Brain microvascular endothelial cell (primary cell): ENCODE data around the gene ZNF143.

ENCODE experiments used
- DNase-seq: peaks from one replicate; pipeline ENCODE4 v3.0.0-alpha.2; 2020
- H3K27ac ChIP-seq: fragments of 250-450 bp; sonication (Bioruptor Pico); 2 replicates; pipeline ENCODE4 v1.5.1; 2020; ENCODE audit warnings: mild to moderate bottlenecking, moderate library complexity
- H3K27me3 ChIP-seq: fragments of 250-450 bp; sonication (Bioruptor Pico); replicated peaks from 2 replicates; pipeline ENCODE4 v1.5.1; 2020; ENCODE audit warnings: mild to moderate bottlenecking
- H3K36me3 ChIP-seq: fragments of 250-450 bp; sonication (Bioruptor Pico); replicated peaks from 2 replicates; pipeline ENCODE4 v1.5.1; 2020; ENCODE audit warnings: mild to moderate bottlenecking
- H3K4me3 ChIP-seq: 2 replicates; pipeline ENCODE4 v1.5.1; 2011; ENCODE audit warnings: low read depth, mild to moderate bottlenecking, control low read depth, low read length, moderate library complexity
- in situ Hi-C: cut with HindIII; loops from 2 replicates; pipeline ENCODE4 v1.10.0; 2017; ENCODE audit warnings: low sequenced_read_pairs, low pct_ligation_motif_present
- TF ChIP-seq, protein P1 (sequence below): IDR thresholded peaks from 2 replicates; pipeline ENCODE4 v1.5.1; 2011; ENCODE audit warnings: low read depth, mild to moderate bottlenecking, moderate library complexity, low read length, control low read depth, inconsistent platforms; ENCODE audit errors: missing control alignments

ZNF143 gene

DNA sequence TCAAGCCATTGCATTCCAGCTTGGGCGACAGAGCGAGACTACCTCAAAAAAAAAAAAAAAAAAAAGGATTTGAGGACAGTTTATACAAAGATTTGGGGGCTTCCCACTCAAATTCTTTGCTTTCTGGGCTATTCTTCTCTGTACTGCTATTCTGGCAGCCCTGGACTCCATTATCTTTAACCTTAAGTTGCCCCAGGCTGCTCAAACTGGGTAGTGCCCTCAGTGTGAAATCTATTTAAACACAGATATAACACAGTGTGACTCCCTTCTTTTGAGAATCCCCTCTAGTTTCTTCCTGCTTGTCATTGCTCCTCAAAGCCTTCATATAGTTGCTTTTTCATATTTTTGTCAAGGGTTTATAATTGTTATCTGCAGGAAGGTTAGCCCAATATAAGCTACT lies 63.2 kb downstream of the ZNF143 start:
- DNase-seq = no peak
- H3K27ac ChIP-seq = no peak overlapping the region
- no peaks in the 10 kb centered on the region for H3K27me3 ChIP-seq
- H3K4me3 ChIP-seq = no peak overlapping the region
- TF ChIP-seq, protein P1, sequence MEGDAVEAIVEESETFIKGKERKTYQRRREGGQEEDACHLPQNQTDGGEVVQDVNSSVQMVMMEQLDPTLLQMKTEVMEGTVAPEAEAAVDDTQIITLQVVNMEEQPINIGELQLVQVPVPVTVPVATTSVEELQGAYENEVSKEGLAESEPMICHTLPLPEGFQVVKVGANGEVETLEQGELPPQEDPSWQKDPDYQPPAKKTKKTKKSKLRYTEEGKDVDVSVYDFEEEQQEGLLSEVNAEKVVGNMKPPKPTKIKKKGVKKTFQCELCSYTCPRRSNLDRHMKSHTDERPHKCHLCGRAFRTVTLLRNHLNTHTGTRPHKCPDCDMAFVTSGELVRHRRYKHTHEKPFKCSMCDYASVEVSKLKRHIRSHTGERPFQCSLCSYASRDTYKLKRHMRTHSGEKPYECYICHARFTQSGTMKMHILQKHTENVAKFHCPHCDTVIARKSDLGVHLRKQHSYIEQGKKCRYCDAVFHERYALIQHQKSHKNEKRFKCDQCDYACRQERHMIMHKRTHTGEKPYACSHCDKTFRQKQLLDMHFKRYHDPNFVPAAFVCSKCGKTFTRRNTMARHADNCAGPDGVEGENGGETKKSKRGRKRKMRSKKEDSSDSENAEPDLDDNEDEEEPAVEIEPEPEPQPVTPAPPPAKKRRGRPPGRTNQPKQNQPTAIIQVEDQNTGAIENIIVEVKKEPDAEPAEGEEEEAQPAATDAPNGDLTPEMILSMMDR = no peak
- H3K36me3 ChIP-seq = peaks cover 5% of the 10 kb centered on the region
- in situ Hi-C loops = no loop called here

DNA sequence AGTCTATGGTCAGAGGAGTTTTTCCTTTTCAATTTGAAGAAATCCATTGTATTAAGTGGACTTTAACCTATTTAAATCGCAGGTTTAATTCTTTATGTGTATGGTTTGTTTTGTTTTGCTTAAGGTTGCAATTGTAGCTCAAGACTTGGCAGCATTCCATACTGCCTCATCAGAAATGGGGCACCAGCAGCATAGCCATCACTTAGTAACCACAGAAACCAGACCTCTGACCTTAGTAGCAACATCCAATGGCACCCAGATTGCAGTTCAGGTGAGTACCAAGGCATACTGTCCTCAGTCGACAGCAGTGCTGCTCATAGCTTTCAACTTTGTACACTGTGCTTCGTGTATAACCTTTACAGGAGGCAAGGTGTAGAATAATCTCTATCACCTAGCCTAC lies 64.3 kb downstream of the ZNF143 start:
- Histone ChIP-seq H3K36me3 (peaks cover 5% of the 10 kb centered on the region), H3K27ac (no peak overlapping the region), H3K27me3 (no peaks in the 10 kb centered on the region), H3K4me3 (no peak overlapping the region)
- in situ Hi-C loops = no loop called here
- no peak for DNase-seq
- TF ChIP-seq, protein P1 = no peak

DNA sequence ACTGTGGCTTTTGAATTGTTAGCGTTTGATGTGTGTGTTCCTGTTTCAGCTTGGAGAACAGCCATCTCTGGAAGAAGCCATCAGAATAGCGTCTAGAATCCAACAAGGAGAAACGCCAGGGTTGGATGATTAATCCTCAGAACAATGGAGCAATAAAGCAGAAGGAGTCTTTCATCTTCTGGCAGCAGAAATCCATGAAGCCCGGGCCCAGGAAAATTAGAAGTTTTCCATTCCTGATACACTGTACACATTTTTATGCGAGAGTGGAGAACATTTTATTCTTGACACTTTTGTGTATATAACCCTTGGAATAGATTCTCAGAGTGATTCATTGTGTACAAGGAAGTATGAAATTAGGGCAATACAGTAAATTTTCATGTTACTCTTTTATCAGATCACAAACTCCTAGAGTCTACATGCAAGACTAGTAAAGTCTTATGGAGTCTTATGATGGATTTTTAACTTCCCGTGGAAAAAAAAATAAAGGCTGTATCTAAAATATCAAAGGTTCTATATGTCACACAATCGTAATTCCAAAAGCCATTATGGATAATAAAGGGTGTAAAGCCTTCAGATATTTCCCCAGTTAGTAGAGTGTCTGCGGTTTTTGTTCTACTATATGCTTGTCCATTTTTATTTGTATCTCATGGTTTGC lies 66.8 kb downstream of the ZNF143 start:
- peak; percentile 63 for DNase-seq
- Histone ChIP-seq H3K4me3 (no peak overlapping the region), H3K27ac (peak overlapping the region; percentile 63), H3K27me3 (no peaks in the 10 kb centered on the region), H3K36me3 (peaks cover 2% of the 10 kb centered on the region)
- TF ChIP-seq, protein P1 = no peak
- in situ Hi-C loops = no loop called here

DNA sequence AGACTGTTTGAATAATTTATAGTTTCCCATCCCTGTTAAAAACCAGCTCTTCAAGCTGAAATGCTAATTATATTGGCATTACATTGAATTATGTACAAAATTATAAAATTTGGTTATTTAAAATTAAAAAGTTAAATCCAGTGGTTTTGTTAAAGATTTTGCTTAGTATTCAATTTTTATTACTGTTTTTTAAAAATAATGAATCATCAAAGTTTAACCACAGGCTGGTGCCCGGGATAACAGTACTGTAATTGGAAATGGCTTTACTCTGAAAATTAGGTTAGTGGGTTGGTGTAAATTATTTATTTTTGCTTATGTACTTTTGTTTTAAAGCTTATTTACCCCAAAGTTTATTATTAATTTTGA lies 67.3 kb downstream of the ZNF143 start:
- TF ChIP-seq, protein P1 = no peak
- Histone ChIP-seq H3K27me3 (no peaks in the 10 kb centered on the region), H3K36me3 (peaks cover 1% of the 10 kb centered on the region), H3K27ac (peak overlapping the region; percentile 63), H3K4me3 (no peak overlapping the region)
- DNase-seq = no peak
- in situ Hi-C loops = no loop called here

DNA sequence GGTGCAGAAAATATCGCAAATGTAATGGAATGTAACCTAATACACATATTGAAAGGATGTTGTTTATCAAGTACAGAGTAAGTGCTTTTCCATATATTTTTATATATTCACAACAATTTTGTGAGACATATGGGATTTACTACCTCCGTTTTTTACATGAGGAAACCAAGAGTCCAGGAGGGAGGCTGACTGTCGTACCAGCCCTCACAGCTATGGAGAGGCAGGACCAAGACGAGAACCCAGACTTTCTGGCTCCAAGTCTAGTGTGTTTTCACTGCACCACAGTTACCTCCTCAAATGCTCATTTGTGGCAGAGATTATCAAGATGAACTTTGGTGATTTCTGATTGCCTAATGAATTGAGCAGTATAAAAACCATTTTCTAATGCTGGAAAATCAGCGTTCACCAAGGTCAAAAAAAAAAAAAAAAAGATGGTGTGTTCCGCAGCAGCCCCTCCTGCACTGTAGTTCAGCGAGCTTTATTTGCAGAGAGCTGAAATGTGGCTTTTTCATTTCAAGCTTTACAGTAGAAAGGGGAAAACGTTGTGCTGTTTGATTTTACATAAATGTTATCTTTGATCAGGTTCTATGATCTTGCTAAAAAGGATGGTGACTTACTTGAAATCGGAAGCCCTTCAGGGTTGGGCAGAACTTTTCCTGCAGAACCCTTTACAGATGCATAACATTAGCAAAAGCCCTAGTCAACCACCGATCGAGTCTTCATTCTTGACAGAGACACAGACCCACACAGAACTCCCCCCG lies 67.9 kb downstream of the ZNF143 start:
- Histone ChIP-seq H3K4me3 (no peak overlapping the region), H3K27me3 (no peaks in the 10 kb centered on the region), H3K36me3 (no peaks in the 10 kb centered on the region), H3K27ac (no peak overlapping the region)
- no peak for DNase-seq
- TF ChIP-seq, protein P1 = no peak
- in situ Hi-C loops = no loop called here
